B cell (primary cell): Measurements from ENCODE around the gene P2RY6. TPM values are rescaled to one million over a fixed set of nuclear protein-coding genes. Genes with fewer than 3 reads are reported as not detected.

Experiments
- ATAC-seq: fragments of 200-7000 bp; cut with Tn5 transposase; one replicate; pipeline ENCODE4 v1.10.0; 2021; ENCODE audit warnings: low read depth, mild to moderate bottlenecking, moderate number of reproducible peaks, moderate library complexity
- CTCF ChIA-PET: fragments of 350-600 bp; sonication (Branson Sonifier 250); formaldehyde crosslinking; loops from one replicate; lab custom pipeline; 2021; ENCODE audit warnings: antibody characterized with exemption, inconsistent platforms; lab: Charles Lee
- POLR2A ChIA-PET: fragments of 350-600 bp; sonication (Branson Sonifier 250); formaldehyde crosslinking; loops from one replicate; lab custom pipeline; 2021; ENCODE audit warnings: antibody characterized with exemption; lab: Charles Lee
- DNase-seq: peaks from one replicate; pipeline ENCODE4 v3.0.0; 2013
- H2AFZ ChIP-seq: 2 replicates; pipeline ENCODE4 v1.6.1; 2012; ENCODE audit warnings: mild to moderate bottlenecking, low read depth, low read length; ENCODE audit not compliant: insufficient read depth, poor library complexity, severe bottlenecking
- H3K27ac ChIP-seq, 2 donors: 1 replicate in 1 of 2; 2 replicates in 1 of 2; pipeline ENCODE4 v1.5.1; 2012 to 2013; ENCODE audit warnings: low read length in 2 of 2, mild to moderate bottlenecking in 2 of 2, moderate library complexity in 1 of 2
- H3K27me3 ChIP-seq, 4 experiments: fragments of 200-600 bp in 1 of 4; sonication (generic) in 1 of 4; replicated peaks in 1 of 4; 1 replicate in 2 of 4; 2 replicates in 2 of 4; pipeline versions ENCODE4 v1.6.1 to v1.7.0; 2013 to 2016; ENCODE audit warnings: low read length in 3 of 4, mild to moderate bottlenecking in 2 of 4, mixed read lengths in 1 of 4, moderate library complexity in 1 of 4; ENCODE audit not compliant: insufficient read depth in 4 of 4, control insufficient read depth in 3 of 4; ENCODE audit errors: control extremely low read depth in 1 of 4
- H3K36me3 ChIP-seq, 2 experiments: replicated peaks in 1 of 2; 1 replicate in 1 of 2; 2 replicates in 1 of 2; pipeline versions ENCODE4 v1.6.1 to v1.7.1; 2013; ENCODE audit warnings: low read length in 1 of 2; ENCODE audit not compliant: insufficient read depth in 2 of 2, control insufficient read depth in 1 of 2; ENCODE audit errors: control extremely low read depth in 1 of 2, extremely low read depth in 1 of 2
- H3K4me1 ChIP-seq, 2 donors: fragments of 200-600 bp in 1 of 2; sonication (generic) in 1 of 2; 1 replicate in 1 of 2; 2 replicates in 1 of 2; pipeline versions ENCODE4 v1.5.1 to v1.6.1; 2013 to 2017; ENCODE audit warnings: low read length in 2 of 2; ENCODE audit not compliant: control insufficient read depth in 2 of 2, insufficient read depth in 2 of 2
- H3K4me2 ChIP-seq: replicated peaks from 2 replicates; pipeline ENCODE3; 2012; ENCODE audit warnings: mild to moderate bottlenecking, low read depth, low read length; ENCODE audit not compliant: poor library complexity, severe bottlenecking
- H3K4me3 ChIP-seq, 5 experiments: fragments of 200-600 bp in 1 of 5; sonication (generic) in 1 of 5; 1 replicate in 3 of 5; 2 replicates in 2 of 5; pipeline versions ENCODE4 v1.5.1 to v1.7.0; 2011 to 2016; ENCODE audit warnings: low read length in 4 of 5, mild to moderate bottlenecking in 4 of 5, low read depth in 2 of 5, control low read depth in 1 of 5, moderate library complexity in 1 of 5; ENCODE audit not compliant: insufficient read depth in 1 of 5; ENCODE audit errors: control extremely low read depth in 1 of 5, extremely low read depth in 1 of 5
- H3K79me2 ChIP-seq: fragments of 200-600 bp; sonication (generic); one replicate; pipeline ENCODE4 v1.6.0; 2016; ENCODE audit warnings: low read length; ENCODE audit not compliant: control insufficient read depth, insufficient read depth
- H3K9ac ChIP-seq: fragments of 200-600 bp; sonication (generic); 2 replicates; pipeline ENCODE4 v1.6.1; 2017; ENCODE audit warnings: mild to moderate bottlenecking, low read length, moderate library complexity
- H3K9me3 ChIP-seq, 3 donors: one replicate each; pipeline versions ENCODE4 v1.6.1 to v1.7.1; 2013; ENCODE audit warnings: low read length in 2 of 3; ENCODE audit not compliant: control insufficient read depth in 2 of 3, insufficient read depth in 1 of 3; ENCODE audit errors: control extremely low read depth in 1 of 3
- H4K20me1 ChIP-seq: 2 replicates; pipeline ENCODE4 v1.6.0; 2012; ENCODE audit warnings: mild to moderate bottlenecking, low read length; ENCODE audit not compliant: insufficient read depth, control insufficient read depth, poor library complexity, severe bottlenecking
- H3K27ac Mint-ChIP-seq: one replicate; pipeline ENCODE4 v1.8.0; 2021; ENCODE audit warnings: mixed read lengths
- H3K27me3 Mint-ChIP-seq: one replicate; pipeline ENCODE4 v1.8.0; 2021; ENCODE audit warnings: mixed read lengths
- H3K4me1 Mint-ChIP-seq: one replicate; pipeline ENCODE4 v1.8.0; 2021; ENCODE audit warnings: mixed read lengths
- H3K4me3 Mint-ChIP-seq: one replicate; pipeline ENCODE4 v1.8.0; 2021; ENCODE audit warnings: mixed read lengths
- H3K9me3 Mint-ChIP-seq: one replicate; pipeline ENCODE4 v1.8.0; 2022; ENCODE audit warnings: mixed read lengths; ENCODE audit not compliant: insufficient read depth
- CTCF ChIP-seq: fragments of 200-600 bp; IDR thresholded peaks from one replicate; pipeline ENCODE4 v1.8.0; 2022; ENCODE audit warnings: antibody characterized with exemption, mild to moderate bottlenecking
- EZH2 ChIP-seq: IDR thresholded peaks from 2 replicates; pipeline ENCODE4 v1.6.1; 2012; ENCODE audit warnings: borderline replicate concordance, low read depth, mild to moderate bottlenecking, moderate library complexity, low read length; ENCODE audit not compliant: insufficient read depth, poor library complexity, severe bottlenecking
- WGBS: methylation state at CpG from one replicate; pipeline ENCODE4 v1.1.5; 2013; ENCODE audit warnings: missing lambda C conversion rate; ENCODE audit not compliant: insufficient coverage; 5-methylcytosine and 5-hydroxymethylcytosine counted together
- intact Hi-C: fragments of 100-400 bp; cut with micrococcal nuclease; formaldehyde crosslinking; loops from one replicate; pipeline ENCODE4 v1.10.0; 2022
- polyA plus RNA-seq: library from polyadenylated mRNA; depleted of rRNA; stranded (reverse); fragments of >200 nt; gene quantifications from 2 replicates; pipeline ENCODE4 v1.2.3, GENCODE V29; 2012
- total RNA-seq, 2 donors: library from RNA; stranded (reverse); fragments of 120-200 nt in 1 of 2; gene quantifications; 1 replicate in 1 of 2; 2 replicates in 1 of 2; pipeline versions ENCODE4 v1.2.3 to v1.2.4, GENCODE V29; 2013 to 2022

Gene P2RY6
- total and polyA plus RNA-seq, 2 donors (not counting 1 experiment from before 2014, with no cell fraction given): 0.25 TPM; not detected in 1

DNA sequence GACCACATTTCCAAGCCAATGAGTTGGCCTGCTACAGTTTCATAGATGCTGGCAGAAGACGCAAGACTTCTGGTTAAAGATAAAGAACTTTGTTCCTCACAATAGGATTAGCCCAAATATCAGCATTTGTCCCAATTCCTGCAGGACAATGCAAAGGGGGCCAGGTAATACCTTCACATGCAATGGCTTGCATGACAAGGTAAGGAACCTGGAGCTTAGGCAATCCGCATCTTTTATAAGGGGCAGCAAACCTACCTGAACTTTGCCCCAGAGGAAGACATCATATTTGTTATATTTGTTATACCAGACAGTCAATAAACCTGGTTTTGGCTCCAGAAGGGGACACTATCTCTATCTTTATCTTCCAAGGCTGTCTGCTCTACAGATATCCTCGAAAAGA, 5.3 kb downstream of the P2RY6 start:
- H3K4me3 ChIP-seq: no peak overlapping the region
- TF ChIP-seq EZH2: no peak
- no peak for TF ChIP-seq CTCF
- H3K27ac ChIP-seq: no peak overlapping the region
- H4K20me1 ChIP-seq: no peaks in the 10 kb centered on the region
- 100% methylated on average over 2 of the region's 3 CpGs for WGBS
- no peaks in the 10 kb centered on the region for H3K4me1 ChIP-seq
- ChIA-PET POLR2A (no interaction called here), CTCF (interaction anchor here (1.1 kb wide), 1 partner anchor 12 kb away, joined by 3 read pairs; no protein-coding TSS in a partner anchor)
- H2AFZ ChIP-seq: no peak overlapping the region
- Mint-ChIP-seq H3K27me3 (no peaks in the 10 kb centered on the region), H3K4me1 (peaks cover 6% of the 10 kb centered on the region), H3K9me3 (no peaks in the 10 kb centered on the region), H3K4me3 (no peak overlapping the region), H3K27ac (no peak overlapping the region)
- H3K79me2 ChIP-seq: no peaks in the 10 kb centered on the region
- no peak overlapping the region for H3K9ac ChIP-seq
- intact Hi-C loops: no loop called here
- no peaks in the 10 kb centered on the region for H3K27me3 ChIP-seq
- no peak for DNase-seq
- no peaks in the 10 kb centered on the region for H3K9me3 ChIP-seq
- no peak overlapping the region for H3K4me2 ChIP-seq
- no peaks in the 10 kb centered on the region for H3K36me3 ChIP-seq
- ATAC-seq: no peak

DNA sequence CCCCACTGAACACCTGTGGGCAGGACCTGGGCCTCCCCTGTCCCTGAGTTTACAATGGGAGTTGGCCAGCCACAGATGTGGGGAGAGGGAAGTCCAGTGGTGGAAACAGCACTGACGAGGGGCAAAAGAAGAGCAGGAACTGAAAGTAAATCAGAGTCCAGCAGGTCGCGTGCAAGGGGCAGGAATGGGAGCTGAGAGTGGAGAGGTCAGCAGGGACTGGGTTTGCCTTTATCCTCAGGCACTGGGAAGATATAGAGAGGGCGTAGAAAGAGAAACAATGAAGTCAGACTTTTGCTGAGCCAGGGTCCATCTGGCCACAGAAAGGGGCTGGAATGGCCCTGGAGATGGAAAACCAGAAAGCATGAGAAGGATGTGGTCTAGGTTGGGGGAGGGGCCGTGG, 8.5 kb downstream of the P2RY6 start:
- WGBS: 45% methylated on average over 5 of the region's 5 CpGs
- POLR2A ChIA-PET: no interaction called here
- DNase-seq (no peak), ATAC-seq (no peak)
- Histone ChIP-seq H2AFZ (no peak overlapping the region), H4K20me1 (no peaks in the 10 kb centered on the region), H3K79me2 (no peaks in the 10 kb centered on the region), H3K9me3 (no peaks in the 10 kb centered on the region), H3K4me1 (no peaks in the 10 kb centered on the region), H3K27ac (no peak overlapping the region), H3K4me3 (no peak overlapping the region), H3K36me3 (no peaks in the 10 kb centered on the region), H3K4me2 (no peak overlapping the region), H3K9ac (no peak overlapping the region), H3K27me3 (no peaks in the 10 kb centered on the region)
- Mint-ChIP-seq H3K27me3 (no peaks in the 10 kb centered on the region), H3K27ac (no peak overlapping the region), H3K4me1 (peaks cover 6% of the 10 kb centered on the region), H3K4me3 (no peak overlapping the region), H3K9me3 (no peaks in the 10 kb centered on the region)
- TF ChIP-seq EZH2: no peak
- no peak for TF ChIP-seq CTCF
- CTCF ChIA-PET: interaction anchor here (1.1 to 1.3 kb wide), 2 partner anchors 9 to 55 kb away, joined by 3 to 4 read pairs; no protein-coding TSS in a partner anchor
- intact Hi-C loops: no loop called here
